ENCODE measurements around the gene NEK11.

NEK11 gene

GRCh38 chr3:131008326-131008725 is 18.4 kb upstream of the NEK11 start:
- Histone ChIP-seq H3K9ac (ENCODE audit: low read length) (no peak overlapping the region), H3K9me3 (ENCODE audit: control insufficient read depth, low read length) (no peaks in the 10 kb centered on the region), H3K27me3 (replicated peaks; ENCODE audit: control insufficient read depth, insufficient read depth, low read length) (no peaks in the 10 kb centered on the region), H3K4me3 (ENCODE audit: low read length) (no peak overlapping the region), H3K36me3 (ENCODE audit: control insufficient read depth, insufficient read depth, low read length, severe bottlenecking) (peaks cover 40% of the 10 kb centered on the region), H3K4me1 (ENCODE audit: control insufficient read depth, insufficient read depth, low read length) (peaks cover 11% of the 10 kb centered on the region)
- DNase-seq (ENCODE audit: low read depth) = no peak

GRCh38 chr3:131009698-131010097 is 17.0 kb upstream of the NEK11 start:
- H3K4me1 ChIP-seq (ENCODE audit: control insufficient read depth, insufficient read depth, low read length) = peaks cover 7% of the 10 kb centered on the region
- no peaks in the 10 kb centered on the region for H3K9me3 ChIP-seq (ENCODE audit: control insufficient read depth, low read length)
- no peak for DNase-seq (ENCODE audit: low read depth)
- H3K27me3 ChIP-seq (replicated peaks; ENCODE audit: control insufficient read depth, insufficient read depth, low read length) = no peaks in the 10 kb centered on the region
- H3K9ac ChIP-seq (ENCODE audit: low read length) = no peak overlapping the region
- H3K4me3 ChIP-seq (ENCODE audit: low read length) = no peak overlapping the region
- peaks cover 45% of the 10 kb centered on the region for H3K36me3 ChIP-seq (ENCODE audit: control insufficient read depth, insufficient read depth, low read length, severe bottlenecking)

GRCh38 chr3:131018970-131019369 is 7.7 kb upstream of the NEK11 start:
- DNase-seq (ENCODE audit: low read depth) = no peak
- Histone ChIP-seq H3K4me1 (ENCODE audit: control insufficient read depth, insufficient read depth, low read length) (no peaks in the 10 kb centered on the region), H3K9me3 (ENCODE audit: control insufficient read depth, low read length) (no peaks in the 10 kb centered on the region), H3K4me3 (ENCODE audit: low read length) (no peak overlapping the region), H3K9ac (ENCODE audit: low read length) (no peak overlapping the region), H3K36me3 (ENCODE audit: control insufficient read depth, insufficient read depth, low read length, severe bottlenecking) (peaks cover 39% of the 10 kb centered on the region), H3K27me3 (replicated peaks; ENCODE audit: control insufficient read depth, insufficient read depth, low read length) (no peaks in the 10 kb centered on the region)

DNA sequence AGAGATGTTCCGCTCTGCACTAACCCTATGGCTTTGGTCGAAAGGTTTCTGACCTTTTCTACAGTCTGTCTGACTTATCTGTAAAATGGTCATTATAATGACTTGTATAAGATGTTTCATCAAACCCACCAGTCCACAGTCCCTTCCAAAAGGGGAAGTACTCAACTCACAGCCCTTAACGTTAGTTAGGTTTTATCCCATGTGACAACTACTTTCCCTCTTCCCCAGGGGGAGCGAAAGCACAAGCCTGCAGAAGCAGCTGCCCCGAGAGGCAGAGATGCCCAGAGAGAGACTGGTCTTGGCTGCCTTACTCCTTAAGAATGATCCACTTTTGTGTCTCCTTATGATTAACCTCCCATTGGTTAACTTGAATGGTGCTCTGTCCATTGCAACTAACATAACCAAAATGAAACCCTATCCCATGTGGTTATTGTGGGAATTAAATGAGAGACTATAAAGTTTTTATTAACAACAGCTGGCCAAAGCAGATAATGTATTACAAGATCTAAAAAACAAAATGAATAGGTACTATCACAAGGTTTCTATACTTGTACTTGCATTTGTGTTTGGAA is 6.5 kb upstream of the NEK11 start:
- Histone ChIP-seq H3K4me3 (ENCODE audit: low read length) (no peak overlapping the region), H3K9ac (ENCODE audit: low read length) (no peak overlapping the region), H3K27me3 (replicated peaks; ENCODE audit: control insufficient read depth, insufficient read depth, low read length) (no peaks in the 10 kb centered on the region), H3K36me3 (ENCODE audit: control insufficient read depth, insufficient read depth, low read length, severe bottlenecking) (peaks cover 27% of the 10 kb centered on the region), H3K9me3 (ENCODE audit: control insufficient read depth, low read length) (no peaks in the 10 kb centered on the region), H3K4me1 (ENCODE audit: control insufficient read depth, insufficient read depth, low read length) (peaks cover 1% of the 10 kb centered on the region)
- DNase-seq (ENCODE audit: low read depth) = no peak

- Histone ChIP-seq H3K4me1 (ENCODE audit: control insufficient read depth, insufficient read depth, low read length) (peaks cover 17% of the 10 kb centered on the region), H3K36me3 (ENCODE audit: control insufficient read depth, insufficient read depth, low read length, severe bottlenecking) (no peaks in the 10 kb centered on the region), H3K4me3 (ENCODE audit: low read length) (peak overlapping the region; percentile 96), H3K9me3 (ENCODE audit: control insufficient read depth, low read length) (no peaks in the 10 kb centered on the region), H3K27me3 (replicated peaks; ENCODE audit: control insufficient read depth, insufficient read depth, low read length) (no peaks in the 10 kb centered on the region), H3K9ac (ENCODE audit: low read length) (no peak overlapping the region)
- no peak for DNase-seq (ENCODE audit: low read depth)
These were observed 1.1 kb upstream of the NEK11 start for GRCh38 chr3:131025539-131025938.

DNA sequence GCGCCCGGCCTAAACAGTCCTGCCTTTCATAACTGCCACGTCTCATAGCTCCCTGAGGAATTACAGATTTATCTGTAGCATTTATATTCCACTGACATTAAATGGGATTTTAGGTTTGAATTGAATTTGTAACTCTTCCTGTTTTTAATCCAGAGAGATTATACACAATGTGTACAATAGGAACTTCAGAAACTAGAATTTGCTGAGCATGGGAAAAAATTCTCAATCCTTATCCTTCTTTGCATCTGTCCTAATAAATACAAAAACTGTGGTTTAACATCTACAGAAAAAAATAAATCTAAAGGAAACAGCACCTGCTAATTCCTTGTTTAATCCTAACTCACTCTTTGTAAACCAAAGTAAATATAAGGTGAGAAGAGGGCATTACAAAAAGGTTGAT is 2.2 kb downstream of the NEK11 start:
- Histone ChIP-seq H3K27me3 (replicated peaks; ENCODE audit: control insufficient read depth, insufficient read depth, low read length) (no peaks in the 10 kb centered on the region), H3K4me1 (ENCODE audit: control insufficient read depth, insufficient read depth, low read length) (peaks cover 17% of the 10 kb centered on the region), H3K9ac (ENCODE audit: low read length) (no peak overlapping the region), H3K4me3 (ENCODE audit: low read length) (no peak overlapping the region), H3K9me3 (ENCODE audit: control insufficient read depth, low read length) (no peaks in the 10 kb centered on the region), H3K36me3 (ENCODE audit: control insufficient read depth, insufficient read depth, low read length, severe bottlenecking) (no peaks in the 10 kb centered on the region)
- DNase-seq (ENCODE audit: low read depth) = no peak

DNA sequence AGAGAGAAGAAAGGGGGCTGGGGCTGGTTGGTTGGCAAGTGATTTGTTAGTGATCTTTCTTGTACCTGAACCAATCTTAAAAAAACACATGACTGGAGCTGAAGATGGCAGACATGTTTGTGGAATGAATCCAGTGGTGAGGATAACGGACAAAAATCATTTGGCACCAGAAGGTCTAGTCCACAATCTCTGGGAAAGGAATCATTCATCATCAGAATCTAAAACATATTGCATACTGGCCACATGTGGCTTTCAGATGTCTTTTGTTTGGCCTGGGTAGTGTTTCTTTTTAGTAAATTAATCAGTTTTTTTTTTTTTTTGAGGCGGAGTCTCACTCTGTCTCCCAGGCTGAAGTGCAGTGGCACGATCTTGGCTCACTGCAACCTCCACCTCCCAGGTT is 5.0 kb downstream of the NEK11 start:
- no peak overlapping the region for H3K4me3 ChIP-seq (ENCODE audit: low read length)
- no peaks in the 10 kb centered on the region for H3K9me3 ChIP-seq (ENCODE audit: control insufficient read depth, low read length)
- H3K27me3 ChIP-seq (replicated peaks; ENCODE audit: control insufficient read depth, insufficient read depth, low read length) = no peaks in the 10 kb centered on the region
- H3K36me3 ChIP-seq (ENCODE audit: control insufficient read depth, insufficient read depth, low read length, severe bottlenecking) = no peaks in the 10 kb centered on the region
- peaks cover 19% of the 10 kb centered on the region for H3K4me1 ChIP-seq (ENCODE audit: control insufficient read depth, insufficient read depth, low read length)
- no peak overlapping the region for H3K9ac ChIP-seq (ENCODE audit: low read length)
- no peak for DNase-seq (ENCODE audit: low read depth)

DNA sequence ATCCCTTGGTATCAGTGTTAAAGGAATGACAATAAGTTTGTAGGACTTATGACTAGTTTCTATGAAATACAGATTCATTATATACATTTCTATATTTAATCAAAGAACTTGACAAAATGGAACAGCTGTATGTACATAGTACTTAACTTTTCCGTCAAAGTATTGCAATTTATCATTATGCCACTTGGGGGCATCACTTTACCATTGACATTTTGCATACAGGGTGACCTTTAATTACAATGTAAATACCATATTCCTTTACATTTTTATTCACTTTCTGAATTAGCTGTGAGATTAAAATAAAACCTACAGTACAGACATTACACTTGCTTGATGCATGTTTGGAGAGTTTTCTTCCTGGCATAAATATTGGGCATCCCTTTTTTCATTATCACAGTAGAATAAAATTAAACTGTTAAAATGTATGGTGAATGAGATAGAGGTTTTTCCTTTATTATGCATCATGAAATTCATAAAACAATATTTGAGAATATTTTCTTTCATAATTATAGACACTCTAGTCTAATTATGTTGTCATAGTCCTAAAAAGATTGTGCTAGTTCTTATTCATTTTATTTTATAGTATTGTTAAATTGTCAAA is 6.9 kb downstream of the NEK11 start:
- DNase-seq (ENCODE audit: low read depth) = peak; percentile 78
- H3K4me1 ChIP-seq (ENCODE audit: control insufficient read depth, insufficient read depth, low read length) = peaks cover 19% of the 10 kb centered on the region
- H3K9me3 ChIP-seq (ENCODE audit: control insufficient read depth, low read length) = no peaks in the 10 kb centered on the region
- H3K9ac ChIP-seq (ENCODE audit: low read length) = no peak overlapping the region
- H3K36me3 ChIP-seq (ENCODE audit: control insufficient read depth, insufficient read depth, low read length, severe bottlenecking) = no peaks in the 10 kb centered on the region
- H3K4me3 ChIP-seq (ENCODE audit: low read length) = no peak overlapping the region
- H3K27me3 ChIP-seq (replicated peaks; ENCODE audit: control insufficient read depth, insufficient read depth, low read length) = no peaks in the 10 kb centered on the region

GRCh38 chr3:131036200-131036816 is 9.6 kb downstream of the NEK11 start:
- no peak overlapping the region for H3K4me3 ChIP-seq (ENCODE audit: low read length)
- DNase-seq (ENCODE audit: low read depth) = peak; percentile 52
- no peaks in the 10 kb centered on the region for H3K27me3 ChIP-seq (replicated peaks; ENCODE audit: control insufficient read depth, insufficient read depth, low read length)
- no peaks in the 10 kb centered on the region for H3K9me3 ChIP-seq (ENCODE audit: control insufficient read depth, low read length)
- no peak overlapping the region for H3K9ac ChIP-seq (ENCODE audit: low read length)
- H3K4me1 ChIP-seq (ENCODE audit: control insufficient read depth, insufficient read depth, low read length) = peaks cover 19% of the 10 kb centered on the region
- H3K36me3 ChIP-seq (ENCODE audit: control insufficient read depth, insufficient read depth, low read length, severe bottlenecking) = no peaks in the 10 kb centered on the region

DNA sequence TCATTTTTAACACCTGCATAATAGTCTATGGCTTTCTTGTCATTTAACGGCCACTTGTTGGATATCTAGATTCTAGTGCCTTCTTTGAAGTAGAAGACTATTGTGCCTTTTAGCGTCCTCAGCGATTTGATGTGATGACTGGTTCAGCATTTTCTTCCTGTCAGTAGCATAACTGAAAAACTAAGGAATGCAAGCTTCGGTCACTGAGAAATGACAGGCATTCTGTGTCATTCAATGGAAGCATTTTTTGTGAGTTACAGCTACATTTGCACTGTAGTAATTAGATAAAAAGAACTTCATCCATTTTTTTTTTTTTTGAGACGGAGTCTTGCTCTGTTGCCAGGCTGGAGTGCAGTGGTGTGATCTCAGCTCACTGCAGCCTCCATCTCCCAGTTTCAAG is 10.3 kb downstream of the NEK11 start:
- Histone ChIP-seq H3K4me1 (ENCODE audit: control insufficient read depth, insufficient read depth, low read length) (peaks cover 19% of the 10 kb centered on the region), H3K27me3 (replicated peaks; ENCODE audit: control insufficient read depth, insufficient read depth, low read length) (no peaks in the 10 kb centered on the region), H3K9ac (ENCODE audit: low read length) (no peak overlapping the region), H3K4me3 (ENCODE audit: low read length) (no peak overlapping the region), H3K36me3 (ENCODE audit: control insufficient read depth, insufficient read depth, low read length, severe bottlenecking) (no peaks in the 10 kb centered on the region), H3K9me3 (ENCODE audit: control insufficient read depth, low read length) (no peaks in the 10 kb centered on the region)
- peak; percentile 30 for DNase-seq (ENCODE audit: low read depth)

DNA sequence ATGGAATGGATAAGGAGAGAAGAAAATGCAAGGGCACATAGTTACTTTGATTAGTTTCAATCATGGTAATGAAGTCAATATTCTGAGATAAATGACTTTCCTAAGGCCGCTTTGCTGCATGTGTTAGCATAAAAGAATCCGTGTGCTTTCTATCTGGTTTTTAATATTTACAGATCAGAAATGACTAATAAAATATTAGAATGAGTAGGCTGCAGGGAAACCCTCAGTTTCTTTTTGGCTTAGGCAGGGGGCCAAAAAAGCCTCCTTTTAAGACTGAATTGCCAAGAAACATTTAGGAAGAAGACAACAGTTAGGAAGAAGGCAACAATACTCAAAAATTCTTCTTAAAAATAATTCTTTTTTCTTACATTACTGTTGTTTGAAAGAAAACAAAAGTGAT is 11.6 kb downstream of the NEK11 start:
- Histone ChIP-seq H3K9ac (ENCODE audit: low read length) (no peak overlapping the region), H3K36me3 (ENCODE audit: control insufficient read depth, insufficient read depth, low read length, severe bottlenecking) (no peaks in the 10 kb centered on the region), H3K9me3 (ENCODE audit: control insufficient read depth, low read length) (no peaks in the 10 kb centered on the region), H3K4me1 (ENCODE audit: control insufficient read depth, insufficient read depth, low read length) (peaks cover 19% of the 10 kb centered on the region), H3K4me3 (ENCODE audit: low read length) (peak overlapping the region; percentile 19), H3K27me3 (replicated peaks; ENCODE audit: control insufficient read depth, insufficient read depth, low read length) (no peaks in the 10 kb centered on the region)
- no peak for DNase-seq (ENCODE audit: low read depth)
